H1 (cell line): ENCODE data around the gene FXN. TPM values are rescaled to one million over a fixed set of nuclear protein-coding genes. Genes with fewer than 3 reads are reported as not detected.

Experiments used
- CTCF ChIA-PET: fragments of 300-600 bp; sonication (Branson Sonifier 250); formaldehyde crosslinking; loops from one replicate; lab custom pipeline; 2021; ENCODE audit not compliant: partially characterized antibody; lab: Charles Lee
- POLR2A ChIA-PET: fragments of 300-600 bp; sonication (Branson Sonifier 250); formaldehyde crosslinking; loops from one replicate; lab custom pipeline; 2021; ENCODE audit warnings: inconsistent platforms; ENCODE audit not compliant: partially characterized antibody; lab: Charles Lee
- DNase-seq, 2 experiments: peaks; one replicate each; pipeline versions ENCODE4 v3.0.0 to v3.0.0-alpha.2; 2010 to 2022; ENCODE audit warnings: low spot score in 2 of 2, low read depth in 1 of 2, mixed read lengths in 1 of 2
- FAIRE-seq: peaks from 2 replicates; lab custom pipeline; 2011; peaks lifted over from hg19 to GRCh38; lab: Jason Lieb, UNC
- H2AFZ ChIP-seq: 2 replicates; pipeline ENCODE4 v1.8.1; 2012; ENCODE audit warnings: low read length, inconsistent platforms
- H2AK5ac ChIP-seq: 2 replicates; pipeline ENCODE4 v1.6.1; 2013; ENCODE audit warnings: low read depth, low read length
- H2BK120ac ChIP-seq: replicated peaks from 2 replicates; pipeline ENCODE3; 2013; ENCODE audit warnings: low read depth, low read length, inconsistent platforms
- H2BK12ac ChIP-seq: 2 replicates; pipeline ENCODE4 v1.6.1; 2013; ENCODE audit warnings: low read depth, low read length
- H2BK15ac ChIP-seq: 2 replicates; pipeline ENCODE4 v1.6.1; 2013; ENCODE audit warnings: low read length
- H2BK20ac ChIP-seq: 2 replicates; pipeline ENCODE4 v1.6.1; 2013; ENCODE audit warnings: low read length
- H2BK5ac ChIP-seq: 2 replicates; pipeline ENCODE4 v1.6.1; 2013; ENCODE audit warnings: low read depth, low read length
- H3K14ac ChIP-seq: 2 replicates; pipeline ENCODE4 v1.6.1; 2013; ENCODE audit warnings: inconsistent platforms; ENCODE audit not compliant: insufficient read length
- H3K18ac ChIP-seq: 2 replicates; pipeline ENCODE4 v1.6.1; 2013; ENCODE audit warnings: low read length; ENCODE audit errors: extremely low read depth
- H3K23ac ChIP-seq: 2 replicates; pipeline ENCODE4 v1.6.1; 2013; ENCODE audit warnings: inconsistent platforms; ENCODE audit not compliant: insufficient read length
- H3K23me2 ChIP-seq: 2 replicates; pipeline ENCODE4 v1.6.1; 2013; ENCODE audit warnings: low read depth, low read length
- H3K27ac ChIP-seq: 2 replicates; pipeline ENCODE4 v1.6.1; 2011; ENCODE audit warnings: low read depth, low read length, inconsistent platforms
- H3K27me3 ChIP-seq, 4 experiments: replicated peaks in 1 of 4; 1 replicate in 1 of 4; 2 replicates in 3 of 4; pipeline versions ENCODE4 v1.6.1 to v1.8.1; 2011 to 2013; ENCODE audit warnings: low read length in 3 of 4, mild to moderate bottlenecking in 3 of 4, inconsistent platforms in 2 of 4, mixed read lengths in 2 of 4, moderate library complexity in 1 of 4; ENCODE audit not compliant: control insufficient read depth in 3 of 4, insufficient read depth in 3 of 4; ENCODE audit errors: extremely low read depth in 1 of 4
- H3K36me3 ChIP-seq, 4 experiments: 2 replicates each; pipeline versions ENCODE4 v1.6.1 to v1.8.1; 2011 to 2013; ENCODE audit warnings: mild to moderate bottlenecking in 4 of 4, low read length in 3 of 4, moderate library complexity in 2 of 4, control low read depth in 1 of 4, inconsistent platforms in 1 of 4; ENCODE audit not compliant: insufficient read depth in 4 of 4, control insufficient read depth in 2 of 4
- H3K4ac ChIP-seq: replicated peaks from 2 replicates; pipeline ENCODE3; 2013; ENCODE audit warnings: low read length, low read depth, mixed read lengths, inconsistent platforms; ENCODE audit not compliant: insufficient read length
- H3K4me1 ChIP-seq, 4 experiments: replicated peaks in 1 of 4; 1 replicate in 1 of 4; 2 replicates in 3 of 4; pipeline versions ENCODE4 v1.6.1 to v1.8.1; 2011 to 2013; ENCODE audit warnings: low read length in 3 of 4, inconsistent platforms in 2 of 4, mixed read lengths in 1 of 4; ENCODE audit not compliant: insufficient read depth in 4 of 4, control insufficient read depth in 3 of 4
- H3K4me2 ChIP-seq, 2 experiments: 2 replicates each; pipeline versions ENCODE4 v1.6.1 to v1.8.1; 2011 to 2013; ENCODE audit warnings: low read depth in 2 of 2, low read length in 2 of 2, control low read depth in 1 of 2, inconsistent platforms in 1 of 2, mild to moderate bottlenecking in 1 of 2; ENCODE audit not compliant: insufficient read depth in 1 of 2
- H3K4me3 ChIP-seq, 4 experiments: fragments of 200-600, 300-600 bp in 1 of 4; sonication (generic), shearing (Covaris generic), sonication (Bioruptor Twin) in 1 of 4; 2 replicates each; pipeline versions ENCODE4 v1.5.1 to v1.8.1; 2011 to 2016; ENCODE audit warnings: low read length in 4 of 4, low read depth in 3 of 4, control low read depth in 2 of 4, inconsistent platforms in 2 of 4, mild to moderate bottlenecking in 2 of 4, mixed read lengths in 1 of 4, moderate library complexity in 1 of 4; ENCODE audit not compliant: insufficient read depth in 2 of 4; ENCODE audit errors: extremely low read depth in 1 of 4
- H3K56ac ChIP-seq: replicated peaks from 2 replicates; pipeline ENCODE3; 2013; ENCODE audit warnings: low read depth, mild to moderate bottlenecking, mixed read lengths, low read length, inconsistent platforms; ENCODE audit not compliant: insufficient read length
- H3K79me1 ChIP-seq: 2 replicates; pipeline ENCODE4 v1.6.1; 2013; ENCODE audit warnings: low read depth, low read length, control low read depth
- H3K79me2 ChIP-seq, 2 experiments: 2 replicates each; pipeline versions ENCODE4 v1.6.1 to v1.8.1; 2012 to 2013; ENCODE audit warnings: low read length in 2 of 2, mild to moderate bottlenecking in 2 of 2, inconsistent platforms in 1 of 2; ENCODE audit not compliant: insufficient read depth in 2 of 2, control insufficient read depth in 1 of 2
- H3K9ac ChIP-seq, 4 experiments: replicated peaks in 1 of 4; 1 replicate in 1 of 4; 2 replicates in 3 of 4; pipeline versions ENCODE4 v1.6.1 to v1.8.1; 2011 to 2013; ENCODE audit warnings: low read depth in 3 of 4, low read length in 3 of 4, control low read depth in 2 of 4, mild to moderate bottlenecking in 2 of 4, moderate library complexity in 2 of 4, inconsistent platforms in 1 of 4; ENCODE audit errors: extremely low read depth in 1 of 4
- H3K9me3 ChIP-seq, 2 experiments: 2 replicates each; pipeline versions ENCODE4 v1.6.1 to v1.8.1; 2012 to 2013; ENCODE audit warnings: mild to moderate bottlenecking in 2 of 2, moderate library complexity in 2 of 2, control low read depth in 1 of 2, inconsistent platforms in 1 of 2, low read depth in 1 of 2, low read length in 1 of 2, mixed read lengths in 1 of 2; ENCODE audit not compliant: insufficient read depth in 2 of 2
- H4K20me1 ChIP-seq, 2 experiments: replicated peaks in 1 of 2; 2 replicates each; pipeline versions ENCODE3 to v1.8.1; 2011 to 2013; ENCODE audit warnings: inconsistent platforms in 2 of 2, low read length in 2 of 2, mild to moderate bottlenecking in 1 of 2; ENCODE audit not compliant: insufficient read depth in 2 of 2, control insufficient read depth in 1 of 2
- H4K5ac ChIP-seq: 2 replicates; pipeline ENCODE4 v1.6.1; 2013; ENCODE audit warnings: low read length, low read depth, mixed read lengths, inconsistent platforms; ENCODE audit not compliant: insufficient read length
- H4K8ac ChIP-seq: 2 replicates; pipeline ENCODE4 v1.8.0; 2013; ENCODE audit warnings: mild to moderate bottlenecking, moderate library complexity, low read length, inconsistent platforms; ENCODE audit not compliant: insufficient read depth; ENCODE audit errors: extremely low read depth
- H4K91ac ChIP-seq: replicated peaks from 2 replicates; pipeline ENCODE3; 2013; ENCODE audit warnings: low read length, mixed read lengths, inconsistent platforms; ENCODE audit not compliant: insufficient read length
- ASH2L ChIP-seq: fragments of 200-600, 300-600 bp; sonication (generic); IDR thresholded peaks from one replicate; pipeline ENCODE4 v1.7.1; 2017; ENCODE audit warnings: low read length
- ATF3 ChIP-seq: IDR thresholded peaks from 2 replicates; pipeline ENCODE4 v1.6.1; 2011; ENCODE audit warnings: low read depth, mild to moderate bottlenecking, low read length; ENCODE audit not compliant: insufficient read depth
- BACH1 ChIP-seq: IDR thresholded peaks from 2 replicates; pipeline ENCODE4 v1.6.1; 2012; ENCODE audit warnings: low read length, improper control_type of control experiment
- CBX8 ChIP-seq: fragments of 300-800, 300-1000 bp; sonication (generic); IDR thresholded peaks from 2 replicates; pipeline ENCODE4 v1.7.1; 2016; ENCODE audit warnings: low read depth, low read length, borderline replicate concordance
- CHD1 ChIP-seq: IDR thresholded peaks from 2 replicates; pipeline ENCODE4 v1.6.1; 2012; ENCODE audit warnings: low read depth, low read length, improper control_type of control experiment
- GABPA ChIP-seq: IDR thresholded peaks from 2 replicates; pipeline ENCODE4 v1.6.1; 2011; ENCODE audit warnings: mild to moderate bottlenecking, low read length, moderate library complexity, borderline replicate concordance; ENCODE audit not compliant: insufficient read depth
- HDAC2 ChIP-seq, 2 experiments: fragments of 300-600 bp in 1 of 2; sonication (generic) in 1 of 2; IDR thresholded peaks; 2 replicates each; pipeline ENCODE4 v1.6.1; 2011 to 2012; ENCODE audit warnings: low read depth in 2 of 2, low read length in 2 of 2, mild to moderate bottlenecking in 2 of 2, moderate library complexity in 2 of 2, borderline replicate concordance in 1 of 2, inconsistent platforms in 1 of 2
- MAFK ChIP-seq: IDR thresholded peaks from 2 replicates; pipeline ENCODE4 v1.6.1; 2012; ENCODE audit warnings: low read depth, mild to moderate bottlenecking, improper control_type of control experiment, low read length
- RBBP5 ChIP-seq: IDR thresholded peaks from 2 replicates; pipeline ENCODE4 v1.7.1; 2012; ENCODE audit warnings: low read depth, mild to moderate bottlenecking, inconsistent platforms, low read length, moderate library complexity, borderline replicate concordance
- YY1 ChIP-seq: IDR thresholded peaks from 2 replicates; pipeline ENCODE4 v1.6.1; 2011; ENCODE audit warnings: low read depth, mild to moderate bottlenecking, low read length
- WGBS, 2 experiments: shearing (Covaris generic) in 1 of 2; methylation state at CpG; one replicate each; pipeline versions ENCODE4 v1.1.6 to v1.1.7; 2013 to 2015; ENCODE audit warnings: low lambda C conversion rate in 2 of 2, mixed read lengths in 2 of 2, inconsistent platforms in 1 of 2, low coverage in 1 of 2, missing lambda C conversion rate in 1 of 2; ENCODE audit not compliant: insufficient replicate concordance in 2 of 2, insufficient coverage in 1 of 2, insufficient read length in 1 of 2; ENCODE audit errors: extremely low coverage in 1 of 2, missing lambda C conversion rate in 1 of 2; 5-methylcytosine and 5-hydroxymethylcytosine counted together
- polyA plus RNA-seq, 7 experiments: library from polyadenylated mRNA; depleted of rRNA in 3 of 7; stranded (reverse) in 5 of 7; unstranded in 2 of 7; fragments of >200 nt in 5 of 7; fragments of 200-250 nt in 2 of 7; gene quantifications; 1 replicate in 5 of 7; 2 replicates in 1 of 7; 4 replicates in 1 of 7; pipeline versions ENCODE4 v1.2.1 to v1.2.3, GENCODE V29; 2011 to 2013; ENCODE audit warnings: missing spikeins in 2 of 7, mixed read lengths in 2 of 7
- total RNA-seq: library from RNA; stranded (reverse); fragmentation: NEBNext Ultra II Directional; extraction: Animal tissue kit (Norgen Biotek cat#: 25700); gene quantifications from 2 replicates; pipeline ENCODE4 v1.2.1, GENCODE V29; 2021

FXN gene
- total and polyA plus RNA-seq, 2 of the 8 experiments (the other 6 are each of a cell fraction or from before 2014, with no cell fraction given), result 34.2 to 37.5 TPM

- Histone ChIP-seq H2BK5ac (no peak overlapping the region), H3K23me2 (no peaks in the 10 kb centered on the region), H4K8ac (no peak overlapping the region), H3K27ac (no peak overlapping the region), H3K27me3 (no peaks in the 10 kb centered on the region), H3K79me1 (no peaks in the 10 kb centered on the region), H4K20me1 (no peaks in the 10 kb centered on the region), H3K4me3 (no peak overlapping the region), H2BK120ac (no peak overlapping the region), H2AFZ (no peak overlapping the region), H3K4ac (no peak overlapping the region), H3K79me2 (no peaks in the 10 kb centered on the region), H3K23ac (no peak overlapping the region), H2BK15ac (no peak overlapping the region), H3K56ac (no peak overlapping the region), H4K5ac (no peak overlapping the region), H3K4me2 (no peak overlapping the region), H3K18ac (no peak overlapping the region), H3K9me3 (peaks cover 0 to 8% of the 10 kb centered on the region in 2 experiments; a peak in 1 of 4 replicates), H2AK5ac (no peak overlapping the region), H3K9ac (no peak overlapping the region), H2BK20ac (no peak overlapping the region), H3K36me3 (no peaks in the 10 kb centered on the region), H3K4me1 (peaks cover 0 to 7% (median 0%) of the 10 kb centered on the region in 4 experiments; a peak in 1 of 7 replicates), H2BK12ac (no peak overlapping the region), H3K14ac (no peak overlapping the region), H4K91ac (no peak overlapping the region)
- ChIA-PET POLR2A (no interaction called here), CTCF (interaction anchor here (0.6 to 1.6 kb wide), 7 partner anchors 8 to 656 kb away, joined by 3 to 6 read pairs (median 4); no protein-coding TSS in a partner anchor)
- TF ChIP-seq RBBP5 (no peak), ASH2L (no peak), ATF3 (no peak), BACH1 (no peak), MAFK (no peak), HDAC2 (IDR thresholded peaks at IDR 0.05; ENCODE audit: borderline replicate concordance in 1 of 2, low read depth in 2 of 2, low read length in 2 of 2) (no peak), CBX8 (no peak), GABPA (no peak), YY1 (no peak), CHD1 (no peak)
- DNase-seq, result no peak
- FAIRE-seq, result no peak
- 84% methylated on average over 1 of the region's 1 CpG; no CpG with 5 or more reads in 1 of the 2 experiments for WGBS, 2 experiments
These were observed 25.8 kb upstream of the FXN start for GRCh38 chr9:69009708-69010107.
